GM12801 (cell line): ENCODE measurements around the gene UBE2N.

Experiments
- TF ChIP-seq, protein P1 (sequence below): IDR thresholded peaks from one replicate; pipeline ENCODE4 v1.5.1; 2011; ENCODE audit warnings: control low read depth; ENCODE audit not compliant: insufficient read length; ENCODE audit errors: extremely low read depth

Gene UBE2N

DNA sequence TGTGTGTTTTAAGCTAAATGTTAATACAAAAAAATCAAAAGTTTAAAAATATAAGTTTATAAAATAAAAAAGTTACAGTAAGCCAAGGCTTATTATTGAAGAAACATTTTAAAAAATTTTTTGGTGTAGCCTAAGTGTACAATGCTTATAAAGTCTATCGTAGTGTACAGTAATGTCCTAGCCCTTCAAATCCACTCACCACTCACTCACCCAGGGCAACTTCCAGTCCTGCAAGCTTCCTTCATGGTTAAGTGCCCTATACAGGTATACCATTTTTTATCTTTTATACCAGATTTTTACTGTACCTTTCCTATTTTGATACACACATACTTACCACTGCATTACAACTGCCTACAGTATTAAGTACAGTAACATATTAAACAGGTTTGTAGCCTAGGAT is 11.9 kb downstream of the UBE2N start:
- TF ChIP-seq, protein P1, sequence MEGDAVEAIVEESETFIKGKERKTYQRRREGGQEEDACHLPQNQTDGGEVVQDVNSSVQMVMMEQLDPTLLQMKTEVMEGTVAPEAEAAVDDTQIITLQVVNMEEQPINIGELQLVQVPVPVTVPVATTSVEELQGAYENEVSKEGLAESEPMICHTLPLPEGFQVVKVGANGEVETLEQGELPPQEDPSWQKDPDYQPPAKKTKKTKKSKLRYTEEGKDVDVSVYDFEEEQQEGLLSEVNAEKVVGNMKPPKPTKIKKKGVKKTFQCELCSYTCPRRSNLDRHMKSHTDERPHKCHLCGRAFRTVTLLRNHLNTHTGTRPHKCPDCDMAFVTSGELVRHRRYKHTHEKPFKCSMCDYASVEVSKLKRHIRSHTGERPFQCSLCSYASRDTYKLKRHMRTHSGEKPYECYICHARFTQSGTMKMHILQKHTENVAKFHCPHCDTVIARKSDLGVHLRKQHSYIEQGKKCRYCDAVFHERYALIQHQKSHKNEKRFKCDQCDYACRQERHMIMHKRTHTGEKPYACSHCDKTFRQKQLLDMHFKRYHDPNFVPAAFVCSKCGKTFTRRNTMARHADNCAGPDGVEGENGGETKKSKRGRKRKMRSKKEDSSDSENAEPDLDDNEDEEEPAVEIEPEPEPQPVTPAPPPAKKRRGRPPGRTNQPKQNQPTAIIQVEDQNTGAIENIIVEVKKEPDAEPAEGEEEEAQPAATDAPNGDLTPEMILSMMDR, result no peak

- TF ChIP-seq, protein P1, result no peak
These were observed 12.3 kb downstream of the UBE2N start for GRCh38 chr12:93429448-93429847.

DNA sequence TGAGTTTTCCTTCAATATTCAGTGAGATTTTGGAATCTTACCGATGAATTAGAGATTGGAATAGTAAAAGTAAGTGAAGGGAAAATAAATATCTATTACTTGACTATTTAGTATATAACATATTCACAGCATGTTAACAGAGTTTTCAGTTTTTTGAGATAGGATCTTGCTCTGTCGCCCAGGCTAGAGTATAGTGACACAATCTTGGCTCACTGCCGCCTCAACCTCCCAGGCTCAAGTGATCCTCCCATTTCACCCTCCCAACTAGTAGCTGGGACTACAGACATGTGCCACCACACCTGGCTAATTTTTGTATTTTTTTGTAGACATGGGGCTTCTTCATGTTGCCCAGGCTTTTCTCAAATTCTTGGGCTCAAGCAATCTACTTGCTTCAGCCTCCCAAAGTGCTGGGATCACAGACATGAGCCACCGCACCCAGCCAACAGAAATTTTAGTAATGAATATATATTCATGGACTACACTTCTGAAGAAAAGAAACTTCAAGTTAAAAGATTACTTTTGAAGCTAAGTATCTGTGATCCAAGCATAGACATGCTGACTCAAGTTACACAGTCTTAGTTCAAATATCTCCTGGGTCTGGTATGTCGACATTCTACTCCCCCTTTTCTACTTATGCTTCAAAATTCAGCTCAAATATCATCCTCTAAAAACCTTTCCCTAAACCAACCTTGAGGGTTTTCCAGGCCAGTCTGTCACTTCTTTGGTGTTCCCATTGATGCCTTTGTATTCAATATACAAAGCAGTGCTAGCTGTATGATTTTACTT is 13.8 kb downstream of the UBE2N start:
- TF ChIP-seq, protein P1, result no peak

- TF ChIP-seq, protein P1, result no peak
These were observed 15.3 kb downstream of the UBE2N start for GRCh38 chr12:93426412-93426805.

DNA sequence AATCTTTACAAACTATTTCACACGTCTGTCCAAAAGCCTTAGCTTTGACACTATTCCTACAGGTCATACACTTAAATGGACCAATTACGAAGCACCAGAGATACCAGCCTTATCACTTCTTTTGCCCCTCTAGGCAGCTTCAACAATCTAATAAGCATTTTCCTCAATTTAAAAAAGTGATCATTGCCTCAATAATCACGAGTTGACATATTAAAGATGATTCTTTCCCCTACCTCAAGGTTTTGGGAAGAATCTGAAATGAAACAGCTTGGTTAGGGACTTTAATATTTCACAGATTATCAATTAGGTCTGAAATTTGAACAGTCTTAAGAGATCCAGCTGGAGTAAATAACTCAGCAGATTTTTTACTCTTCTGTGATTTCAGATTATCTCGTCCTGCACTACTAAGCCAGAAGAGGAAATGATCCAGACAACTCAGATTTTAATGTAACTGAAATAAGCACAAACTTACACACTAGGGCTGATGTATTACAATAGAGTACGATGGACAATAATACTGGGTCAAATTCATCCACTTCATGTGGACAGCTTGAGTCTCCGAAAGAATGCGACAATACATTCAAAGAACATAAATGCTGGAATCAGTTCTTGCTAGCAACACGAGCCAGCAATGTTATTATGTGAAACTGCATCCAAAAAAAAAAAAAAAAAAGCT is 15.9 kb downstream of the UBE2N start:
- TF ChIP-seq, protein P1, result no peak

- TF ChIP-seq, protein P1, result no peak
These were observed 19.7 kb downstream of the UBE2N start for GRCh38 chr12:93422050-93422449.

GRCh38 chr12:93419388-93420034 is 22.2 kb downstream of the UBE2N start:
- TF ChIP-seq, protein P1, result no peak
